Natural killer cell (primary cell): Measurements from ENCODE around the gene SEMA5A. TPM values are rescaled to one million over a fixed set of nuclear protein-coding genes. Genes with fewer than 3 reads are reported as not detected.

Experiments
- ATAC-seq, 3 donors: fragments of 150-1000 bp in 2 of 3; fragments of 200-7000 bp in 1 of 3; cut with Tn5 transposase; 1 replicate in 1 of 3; 2 replicates in 2 of 3; pipeline ENCODE4 v1.10.0; 2021; ENCODE audit warnings: mild to moderate bottlenecking in 2 of 3, moderate library complexity in 2 of 3
- DNase-seq, 2 donors: peaks; one replicate each; pipeline versions ENCODE4 v3.0.0 to v3.0.0-alpha.2; 2013 to 2021; ENCODE audit warnings: mixed read lengths in 1 of 2
- H3K27ac ChIP-seq: one replicate; pipeline ENCODE4 v1.5.1; 2013; ENCODE audit warnings: mild to moderate bottlenecking, low read length
- H3K27me3 ChIP-seq: one replicate; pipeline ENCODE4 v1.6.1; 2013; ENCODE audit warnings: low read length; ENCODE audit not compliant: control insufficient read depth, insufficient read depth
- H3K36me3 ChIP-seq: one replicate; pipeline ENCODE4 v1.6.1; 2013; ENCODE audit warnings: low read length; ENCODE audit not compliant: control insufficient read depth, insufficient read depth
- H3K4me1 ChIP-seq: one replicate; pipeline ENCODE4 v1.6.1; 2013; ENCODE audit warnings: low read length; ENCODE audit not compliant: control insufficient read depth, insufficient read depth
- H3K4me3 ChIP-seq: one replicate; pipeline ENCODE4 v1.5.1; 2013; ENCODE audit warnings: low read length
- H3K9me3 ChIP-seq: one replicate; pipeline ENCODE4 v1.6.1; 2013; ENCODE audit warnings: low read length; ENCODE audit not compliant: control insufficient read depth, insufficient read depth
- H3K27ac Mint-ChIP-seq, 2 donors: one replicate each; pipeline ENCODE4 v1.8.0; 2022; ENCODE audit warnings: mild to moderate bottlenecking in 2 of 2, mixed read lengths in 2 of 2, moderate library complexity in 1 of 2
- H3K27me3 Mint-ChIP-seq, 2 donors: one replicate each; pipeline ENCODE4 v1.8.0; 2022; ENCODE audit warnings: low read depth in 2 of 2, mixed read lengths in 2 of 2
- H3K36me3 Mint-ChIP-seq: one replicate; pipeline ENCODE4 v1.8.0; 2022; ENCODE audit warnings: mixed read lengths
- H3K4me1 Mint-ChIP-seq, 2 donors: one replicate each; pipeline ENCODE4 v1.8.0; 2022; ENCODE audit warnings: mixed read lengths in 2 of 2
- H3K4me3 Mint-ChIP-seq: one replicate; pipeline ENCODE4 v1.8.0; 2022; ENCODE audit warnings: mild to moderate bottlenecking, moderate library complexity, mixed read lengths
- H3K9me3 Mint-ChIP-seq, 2 donors: one replicate each; pipeline ENCODE4 v1.8.0; 2022; ENCODE audit warnings: mixed read lengths in 2 of 2
- WGBS: methylation state at CpG from one replicate; pipeline ENCODE4 v1.1.7; 2013; ENCODE audit warnings: missing lambda C conversion rate; ENCODE audit not compliant: insufficient coverage; 5-methylcytosine and 5-hydroxymethylcytosine counted together
- intact Hi-C: fragments of 100-400 bp; cut with micrococcal nuclease; formaldehyde crosslinking; loops from one replicate; pipeline ENCODE4 v1.14.2; 2022
- total RNA-seq, 4 donors: library from RNA; stranded (reverse); fragments of 120-200 nt in 1 of 4; gene quantifications; one replicate each; pipeline versions ENCODE4 v1.2.3 to v1.2.4, GENCODE V29; 2013 to 2022
- TF ChIP-seq, protein P1 (sequence below): fragments of 200-600 bp; IDR thresholded peaks from one replicate; pipeline ENCODE4 v1.8.0; 2022; ENCODE audit warnings: antibody characterized with exemption

Gene SEMA5A
- total RNA-seq, 3 donors from 2014 or later (not counting 1 experiment from before 2014, with no cell fraction given): 0.15 TPM; not detected in 2

DNA sequence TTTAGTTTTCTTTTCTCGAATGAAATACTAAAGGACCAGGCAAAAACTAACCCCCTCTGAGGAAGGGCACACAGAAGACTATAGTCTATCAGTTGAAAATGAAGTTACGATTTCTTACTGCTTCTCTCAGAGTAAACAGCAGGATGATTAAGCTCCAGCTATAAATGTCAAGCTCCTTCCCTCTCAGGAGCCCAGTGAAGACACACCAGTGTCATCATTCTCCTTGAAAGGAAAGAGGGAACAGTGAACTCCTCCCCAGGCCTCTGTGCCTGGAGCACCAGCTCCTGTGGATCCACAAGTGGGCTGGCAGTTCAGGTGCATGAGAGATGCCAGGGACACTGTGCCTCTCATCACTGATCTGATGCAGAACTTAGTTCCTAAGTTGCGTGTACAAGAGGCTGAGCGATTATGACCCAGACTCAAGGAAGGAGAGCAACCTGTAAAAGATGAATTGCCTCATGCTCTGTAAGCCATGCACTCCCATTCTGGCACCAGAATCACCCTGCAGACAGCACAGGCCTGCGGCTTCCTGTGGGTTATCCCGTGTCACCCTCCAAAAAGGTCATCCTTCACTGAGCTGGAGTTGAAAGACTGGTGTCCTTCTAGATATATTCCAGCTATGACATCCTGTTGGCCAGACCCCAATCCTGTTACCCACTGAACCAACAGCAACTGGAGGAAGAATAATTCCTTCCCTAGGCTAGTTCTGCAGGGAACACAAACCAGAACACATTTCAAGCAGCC is 394.0 kb downstream of the SEMA5A start:
- Histone ChIP-seq H3K9me3 (peaks cover 10% of the 10 kb centered on the region), H3K27me3 (no peaks in the 10 kb centered on the region), H3K4me1 (no peaks in the 10 kb centered on the region), H3K36me3 (no peaks in the 10 kb centered on the region), H3K4me3 (no peak overlapping the region), H3K27ac (no peak overlapping the region)
- WGBS: 77% methylated on average over 5 of the region's 6 CpGs
- Mint-ChIP-seq H3K27ac (no peak overlapping the region), H3K9me3 (peaks cover 2 to 6% of the 10 kb centered on the region in 2 donors), H3K4me1 (no peaks in the 10 kb centered on the region), H3K4me3 (no peak overlapping the region), H3K36me3 (no peaks in the 10 kb centered on the region), H3K27me3 (no peaks in the 10 kb centered on the region)
- TF ChIP-seq, protein P1, sequence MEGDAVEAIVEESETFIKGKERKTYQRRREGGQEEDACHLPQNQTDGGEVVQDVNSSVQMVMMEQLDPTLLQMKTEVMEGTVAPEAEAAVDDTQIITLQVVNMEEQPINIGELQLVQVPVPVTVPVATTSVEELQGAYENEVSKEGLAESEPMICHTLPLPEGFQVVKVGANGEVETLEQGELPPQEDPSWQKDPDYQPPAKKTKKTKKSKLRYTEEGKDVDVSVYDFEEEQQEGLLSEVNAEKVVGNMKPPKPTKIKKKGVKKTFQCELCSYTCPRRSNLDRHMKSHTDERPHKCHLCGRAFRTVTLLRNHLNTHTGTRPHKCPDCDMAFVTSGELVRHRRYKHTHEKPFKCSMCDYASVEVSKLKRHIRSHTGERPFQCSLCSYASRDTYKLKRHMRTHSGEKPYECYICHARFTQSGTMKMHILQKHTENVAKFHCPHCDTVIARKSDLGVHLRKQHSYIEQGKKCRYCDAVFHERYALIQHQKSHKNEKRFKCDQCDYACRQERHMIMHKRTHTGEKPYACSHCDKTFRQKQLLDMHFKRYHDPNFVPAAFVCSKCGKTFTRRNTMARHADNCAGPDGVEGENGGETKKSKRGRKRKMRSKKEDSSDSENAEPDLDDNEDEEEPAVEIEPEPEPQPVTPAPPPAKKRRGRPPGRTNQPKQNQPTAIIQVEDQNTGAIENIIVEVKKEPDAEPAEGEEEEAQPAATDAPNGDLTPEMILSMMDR: no peak
- ATAC-seq: no peak
- no peak for DNase-seq
- intact Hi-C loops: no loop called here

DNA sequence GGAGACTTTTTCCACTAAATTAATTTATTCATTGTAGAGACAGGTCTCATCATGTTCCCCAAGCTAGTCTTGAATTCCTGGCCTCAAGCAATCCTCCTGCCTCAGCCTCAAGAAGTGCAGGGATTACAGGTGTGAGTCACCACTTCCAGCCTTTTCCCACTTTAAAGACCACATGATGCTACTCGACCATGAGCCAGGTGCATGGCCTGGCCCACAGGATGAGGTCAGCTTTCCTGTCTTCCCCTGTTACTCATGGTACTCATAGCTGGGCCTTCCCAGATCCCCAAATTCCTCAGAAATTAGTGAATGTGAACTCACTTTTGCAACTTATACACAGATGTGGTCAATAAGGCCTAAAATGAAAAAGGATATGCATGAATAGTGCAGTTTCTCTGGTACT is 395.9 kb downstream of the SEMA5A start:
- Mint-ChIP-seq H3K9me3 (peaks cover 2 to 3% of the 10 kb centered on the region in 2 donors), H3K27me3 (no peaks in the 10 kb centered on the region), H3K36me3 (no peaks in the 10 kb centered on the region), H3K4me3 (no peak overlapping the region), H3K27ac (no peak overlapping the region), H3K4me1 (no peaks in the 10 kb centered on the region)
- no peak for ATAC-seq
- intact Hi-C loops: no loop called here
- no peak for DNase-seq
- WGBS: 67% methylated on average over 1 of the region's 1 CpG
- no peaks in the 10 kb centered on the region for H3K4me1 ChIP-seq
- peaks cover 10% of the 10 kb centered on the region for H3K9me3 ChIP-seq
- TF ChIP-seq, protein P1: no peak
- no peak overlapping the region for H3K4me3 ChIP-seq
- no peak overlapping the region for H3K27ac ChIP-seq
- H3K27me3 ChIP-seq: no peaks in the 10 kb centered on the region
- no peaks in the 10 kb centered on the region for H3K36me3 ChIP-seq

DNA sequence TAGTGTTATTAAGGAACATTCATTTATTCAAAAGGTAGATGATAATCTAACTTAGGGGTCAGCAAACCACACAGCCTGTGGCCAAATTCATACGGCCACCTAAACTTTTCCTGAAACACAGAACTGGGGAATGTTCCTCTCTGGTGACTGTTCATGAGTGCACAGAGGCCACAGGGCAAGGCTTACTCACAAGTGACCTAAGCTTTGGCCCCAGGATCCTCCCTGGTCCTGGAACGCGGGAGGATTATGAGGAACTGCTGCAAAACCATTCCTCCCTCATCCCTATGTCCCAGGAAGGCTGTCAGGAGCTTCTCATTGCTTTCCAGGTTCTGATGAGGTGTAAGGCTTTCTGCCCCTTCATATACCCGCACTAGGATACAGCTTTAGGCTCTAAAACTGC is 397.6 kb downstream of the SEMA5A start:
- Mint-ChIP-seq H3K27me3 (no peaks in the 10 kb centered on the region), H3K36me3 (no peaks in the 10 kb centered on the region), H3K9me3 (peaks cover 2 to 3% of the 10 kb centered on the region in 2 donors), H3K4me1 (no peaks in the 10 kb centered on the region), H3K4me3 (no peak overlapping the region), H3K27ac (no peak overlapping the region)
- Histone ChIP-seq H3K27me3 (no peaks in the 10 kb centered on the region), H3K4me3 (no peak overlapping the region), H3K4me1 (no peaks in the 10 kb centered on the region), H3K36me3 (no peaks in the 10 kb centered on the region), H3K9me3 (peaks cover 5% of the 10 kb centered on the region), H3K27ac (no peak overlapping the region)
- DNase-seq (no peak), ATAC-seq (no peak)
- TF ChIP-seq, protein P1: no peak
- 79% methylated on average over 4 of the region's 4 CpGs for WGBS
- intact Hi-C loops: no loop called here

DNA sequence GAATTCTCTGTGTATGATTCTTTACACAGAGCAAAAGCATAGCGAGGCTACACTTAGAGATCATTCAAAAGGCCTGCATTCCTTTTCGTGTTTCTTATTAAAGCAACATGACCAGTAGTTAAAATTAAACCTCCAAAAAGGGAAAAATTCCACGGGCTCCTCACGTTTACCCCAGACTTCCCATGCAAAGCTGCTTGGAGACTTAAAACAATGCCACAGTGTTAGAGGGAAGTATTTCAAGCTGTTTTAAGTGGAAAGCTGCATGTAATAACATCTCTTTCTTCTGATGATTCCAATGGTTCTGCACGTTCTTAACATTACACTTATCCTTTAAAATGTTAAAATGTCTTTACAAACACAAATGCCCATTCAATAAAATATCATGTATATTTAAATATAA is 405.2 kb downstream of the SEMA5A start:
- Histone ChIP-seq H3K4me1 (no peaks in the 10 kb centered on the region), H3K36me3 (no peaks in the 10 kb centered on the region), H3K4me3 (no peak overlapping the region), H3K27ac (no peak overlapping the region), H3K27me3 (no peaks in the 10 kb centered on the region), H3K9me3 (no peaks in the 10 kb centered on the region)
- no peak overlapping the region for H3K27ac Mint-ChIP-seq
- intact Hi-C loops: no loop called here
- WGBS: 78% methylated on average over 3 of the region's 5 CpGs
- ATAC-seq (no peak), DNase-seq (no peak)
- H3K27me3 Mint-ChIP-seq: no peaks in the 10 kb centered on the region
- no peak overlapping the region for H3K4me3 Mint-ChIP-seq
- H3K4me1 Mint-ChIP-seq: no peaks in the 10 kb centered on the region
- peaks cover 4 to 10% of the 10 kb centered on the region in 2 donors for H3K9me3 Mint-ChIP-seq
- TF ChIP-seq, protein P1: no peak
- no peaks in the 10 kb centered on the region for H3K36me3 Mint-ChIP-seq
